Spleen (tissue), 11 donors: ENCODE data around the gene CD55. TPM values are rescaled to one million over a fixed set of nuclear protein-coding genes. Genes with fewer than 3 reads are reported as not detected.
A peak's percentile ranks its signal among the peaks of the same experiment; 100 is the strongest.

Source experiments
- DNase-seq: peaks from one replicate; pipeline ENCODE4 v3.0.0-alpha.2; 2020
- H3K27ac ChIP-seq, 8 donors: fragments of 200-600 bp; sonication (generic) in 7 of 8; 1 replicate in 4 of 8; 2 replicates in 4 of 8; pipeline versions ENCODE4 v1.5.0 to v1.8.0; 2016 to 2021; ENCODE audit warnings: inconsistent platforms in 4 of 8, mild to moderate bottlenecking in 4 of 8, moderate library complexity in 1 of 8
- H3K27me3 ChIP-seq, 7 donors: fragments of 200-600 bp; sonication (generic) in 6 of 7; replicated peaks in 1 of 7; 1 replicate in 4 of 7; 2 replicates in 3 of 7; pipeline versions ENCODE4 v1.5.0 to v1.8.0; 2016 to 2021; ENCODE audit warnings: inconsistent platforms in 3 of 7, mild to moderate bottlenecking in 1 of 7
- H3K36me3 ChIP-seq, 6 donors: fragments of 200-600 bp; sonication (generic) in 5 of 6; 1 replicate in 4 of 6; 2 replicates in 2 of 6; pipeline versions ENCODE4 v1.5.0 to v1.8.0; 2016 to 2021; ENCODE audit warnings: inconsistent platforms in 2 of 6
- H3K4me1 ChIP-seq, 6 donors: fragments of 200-600 bp; sonication (generic) in 5 of 6; 1 replicate in 3 of 6; 2 replicates in 3 of 6; pipeline versions ENCODE4 v1.5.0 to v1.8.0; 2016 to 2021; ENCODE audit warnings: inconsistent platforms in 3 of 6
- H3K4me3 ChIP-seq, 8 donors: fragments of 200-600 bp; sonication (generic) in 7 of 8; 1 replicate in 4 of 8; 2 replicates in 4 of 8; pipeline versions ENCODE4 v1.5.0 to v1.8.0; 2016 to 2021; ENCODE audit warnings: inconsistent platforms in 4 of 8, mild to moderate bottlenecking in 4 of 8, moderate library complexity in 2 of 8
- H3K9me3 ChIP-seq, 8 donors: fragments of 200-600 bp; sonication (generic) in 7 of 8; 1 replicate in 4 of 8; 2 replicates in 4 of 8; pipeline versions ENCODE4 v1.5.0 to v1.8.0; 2016 to 2021; ENCODE audit warnings: inconsistent platforms in 4 of 8
- POLR2A ChIP-seq, 3 donors: fragments of 450-650 bp; IDR thresholded peaks; one replicate each; pipeline ENCODE4 v1.5.1; 2017; ENCODE audit warnings: antibody characterized with exemption in 3 of 3, mild to moderate bottlenecking in 1 of 3
- POLR2AphosphoS5 ChIP-seq, 3 donors: sonication (generic); formaldehyde crosslinking; IDR thresholded peaks; one replicate each; pipeline ENCODE4 v1.5.1; 2017; ENCODE audit warnings: antibody characterized with exemption in 3 of 3
- WGBS, 5 donors: extraction: QIAGEN DNeasy Blood & Tissue Kit in 3 of 5; methylation state at CpG; one replicate each; pipeline versions ENCODE4 v1.1.5 to v1.1.7; 2013 to 2018; 5-methylcytosine and 5-hydroxymethylcytosine counted together
- intact Hi-C: fragments of 100-400 bp; cut with DNase I; formaldehyde crosslinking; loops from one replicate; pipeline ENCODE4 v1.15.0; 2023; ENCODE audit warnings: low total_unique reads
- polyA plus RNA-seq, 3 donors: library from polyadenylated mRNA; stranded (reverse); fragments of 200-250 nt; gene quantifications; one replicate each; pipeline ENCODE4 v1.2.1, GENCODE V29; 2013
- total RNA-seq, 7 donors: library from RNA; depleted of rRNA in 3 of 7; stranded (reverse); fragments of >200 nt in 3 of 7; fragmentation: NEBNext Ultra II Directional in 4 of 7; extraction: Animal tissue kit (Norgen Biotek cat#: 25700) in 4 of 7; gene quantifications; one replicate each; pipeline versions ENCODE4 v1.1.0 to v1.2.1, GENCODE V29; 2016 to 2021
- TF ChIP-seq, protein P1 (sequence below), 11 experiments: fragments of 200-600 bp in 7 of 11; fragments of 450-650 bp in 4 of 11; sonication (generic) in 4 of 11; IDR thresholded peaks in 8 of 11; conservative IDR thresholded peaks in 3 of 11; 1 replicate in 7 of 11; 2 replicates in 4 of 11; pipeline versions ENCODE4 v1.4.0 to v1.8.0; 2016 to 2021; ENCODE audit warnings: antibody characterized with exemption in 11 of 11, inconsistent platforms in 4 of 11, mild to moderate bottlenecking in 1 of 11
- donor health status: healthy with polysubstance abuse.
- donor health status: DM: no; HTN: no; CAD: no; lungs with moderate emphysema.
- donor health status: DM: no; HTN: no; CAD: no.
- donor health status: Bipolar disorder and iron deficiency.
- donor health status: healthy.
- donor health status: DM: no; HTN: no; CAD: no.
- donor health status: DM: yes; HTN: yes; CAD: no.

Gene CD55
- total and polyA plus RNA-seq, 10 donors: 28.5 to 229 (median 104) TPM

GRCh38 chr1:207405814-207406213 is 84.3 kb downstream of the CD55 start:
- no peak for DNase-seq
- Histone ChIP-seq H3K9me3 (peaks cover 0 to 3% (median 0%) of the 10 kb centered on the region in 8 donors), H3K4me1 (peaks cover 3 to 47% (median 20%) of the 10 kb centered on the region in 6 donors), H3K27me3 (no peaks in the 10 kb centered on the region), H3K36me3 (no peaks in the 10 kb centered on the region), H3K4me3 (no peak overlapping the region), H3K27ac (peak overlapping the region in 2 of 8 donors; percentile 0 to 9)
- intact Hi-C loops: loop anchor here (5.0 kb wide), 1 partner anchor 324 kb away; no protein-coding TSS in a partner anchor
- TF ChIP-seq, protein P1, sequence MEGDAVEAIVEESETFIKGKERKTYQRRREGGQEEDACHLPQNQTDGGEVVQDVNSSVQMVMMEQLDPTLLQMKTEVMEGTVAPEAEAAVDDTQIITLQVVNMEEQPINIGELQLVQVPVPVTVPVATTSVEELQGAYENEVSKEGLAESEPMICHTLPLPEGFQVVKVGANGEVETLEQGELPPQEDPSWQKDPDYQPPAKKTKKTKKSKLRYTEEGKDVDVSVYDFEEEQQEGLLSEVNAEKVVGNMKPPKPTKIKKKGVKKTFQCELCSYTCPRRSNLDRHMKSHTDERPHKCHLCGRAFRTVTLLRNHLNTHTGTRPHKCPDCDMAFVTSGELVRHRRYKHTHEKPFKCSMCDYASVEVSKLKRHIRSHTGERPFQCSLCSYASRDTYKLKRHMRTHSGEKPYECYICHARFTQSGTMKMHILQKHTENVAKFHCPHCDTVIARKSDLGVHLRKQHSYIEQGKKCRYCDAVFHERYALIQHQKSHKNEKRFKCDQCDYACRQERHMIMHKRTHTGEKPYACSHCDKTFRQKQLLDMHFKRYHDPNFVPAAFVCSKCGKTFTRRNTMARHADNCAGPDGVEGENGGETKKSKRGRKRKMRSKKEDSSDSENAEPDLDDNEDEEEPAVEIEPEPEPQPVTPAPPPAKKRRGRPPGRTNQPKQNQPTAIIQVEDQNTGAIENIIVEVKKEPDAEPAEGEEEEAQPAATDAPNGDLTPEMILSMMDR (IDR thresholded peaks at IDR 0.05 in 8 of 11, conservative IDR thresholded peaks at IDR 0.05 in 3 of 11): peak in 3 of 11 experiments; percentile 8 to 30 (median 11)
- TF ChIP-seq POLR2AphosphoS5 (IDR thresholded peaks at IDR 0.05): no peak

DNA sequence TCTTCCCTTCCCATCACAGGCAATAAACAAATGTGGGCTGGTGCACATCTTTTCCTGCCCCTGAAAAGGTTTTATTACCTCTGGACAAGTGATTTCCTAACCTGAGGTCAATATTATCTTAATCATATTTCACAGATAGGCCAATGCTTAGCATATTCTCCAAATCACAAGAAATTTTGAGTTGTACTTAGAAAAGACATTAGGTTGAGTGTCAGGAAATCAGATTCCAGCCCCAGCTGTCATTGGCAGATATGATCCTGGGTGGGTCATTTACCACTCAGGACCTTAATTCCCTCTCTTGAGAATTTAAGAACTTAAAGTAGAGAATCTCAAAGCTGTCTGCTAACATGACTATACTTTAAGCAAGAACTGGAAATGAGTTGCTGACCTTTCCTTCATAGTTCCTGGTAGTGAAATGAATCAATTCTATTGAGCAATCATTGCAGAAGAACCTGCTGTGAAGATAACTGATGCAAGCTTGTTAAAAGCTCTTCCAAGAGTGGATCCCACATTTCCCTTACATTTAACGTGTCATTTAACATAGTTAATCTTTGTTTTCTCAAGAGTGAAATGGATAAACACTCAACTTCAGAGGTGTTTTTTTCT is 86.3 kb downstream of the CD55 start:
- peaks cover 4 to 65% (median 30%) of the 10 kb centered on the region in 6 donors for H3K4me1 ChIP-seq
- 11 to 64% (median 23%) methylated on average over 1 of the region's 1 CpG for WGBS, 5 donors
- H3K27ac ChIP-seq: peak overlapping the region in 7 of 8 donors; percentile 54 to 87 (median 81)
- no peaks in the 10 kb centered on the region for H3K27me3 ChIP-seq
- H3K36me3 ChIP-seq: no peaks in the 10 kb centered on the region
- DNase-seq: no peak
- H3K4me3 ChIP-seq: no peak overlapping the region
- H3K9me3 ChIP-seq: no peaks in the 10 kb centered on the region
- intact Hi-C loops: loop anchor here (5.0 kb wide), 1 partner anchor 325 kb away; no protein-coding TSS in a partner anchor
- TF ChIP-seq POLR2A (IDR thresholded peaks at IDR 0.05) (no peak), POLR2AphosphoS5 (IDR thresholded peaks at IDR 0.05) (no peak)
- TF ChIP-seq, protein P1 (IDR thresholded peaks at IDR 0.05 in 8 of 11, conservative IDR thresholded peaks at IDR 0.05 in 3 of 11): no peak

Other genes starting within 250 kb of the CD55 start
- gene C4BPB, start 232.8 kb upstream of the CD55 start, total RNA-seq: 1 to 10 TPM in 3 of 7 donors, under 1 TPM in 3, not detected in 1; 0.34 to 1.4 (median 0.71) TPM
- under 1 TPM; 0.24 to 0.61 (median 0.59) TPM for gene C4BPB, start 232.8 kb upstream of the CD55 start, polyA plus RNA-seq
- 1 to 10 TPM in 2 of 7 donors, under 1 TPM in 5; 0.33 to 1.9 (median 0.57) TPM for gene C4BPA, start 217.4 kb upstream of the CD55 start, total RNA-seq
- gene C4BPA, start 217.4 kb upstream of the CD55 start, polyA plus RNA-seq: under 1 TPM; 0.03 to 0.38 (median 0.04) TPM
- gene CR2, start 132.7 kb downstream of the CD55 start, total RNA-seq: 100 to 1,000 TPM in 6 of 7 donors, 10 to 100 TPM in 1; 87.2 to 174 (median 111) TPM
- gene CR2, start 132.7 kb downstream of the CD55 start, polyA plus RNA-seq: 100 to 1,000 TPM; 190 to 284 (median 254) TPM
- gene CR1, start 174.5 kb downstream of the CD55 start, total RNA-seq: 100 to 1,000 TPM; 126 to 290 (median 182) TPM
- gene CR1, start 174.5 kb downstream of the CD55 start, polyA plus RNA-seq: 10 to 100 TPM; 30.5 to 36.0 (median 32.5) TPM